Retinal pigment epithelial cell (primary cell): ENCODE measurements around the gene SLC43A1.

Experiments
- DNase-seq: peaks from one replicate; pipeline ENCODE4 v3.0.0-alpha.2; 2010; ENCODE audit warnings: low read depth
- H3K4me3 ChIP-seq: 2 replicates; pipeline ENCODE4 v1.5.1; 2011; ENCODE audit warnings: mild to moderate bottlenecking, low read length, control low read depth, moderate library complexity
- CTCF ChIP-seq: conservative IDR thresholded peaks from 2 replicates; pipeline ENCODE4 v1.5.1; 2011; ENCODE audit warnings: low read depth, low read length, control low read depth, inconsistent platforms

SLC43A1 gene

GRCh38 chr11:57504511-57504910, 11.0 kb downstream of the SLC43A1 start:
- no peak overlapping the region for H3K4me3 ChIP-seq
- no peak for TF ChIP-seq CTCF

GRCh38 chr11:57502870-57503269, 12.6 kb downstream of the SLC43A1 start:
- no peak overlapping the region for H3K4me3 ChIP-seq
- no peak for DNase-seq
- no peak for TF ChIP-seq CTCF

More at GRCh38 chr11:57504511-57504910, 11.0 kb downstream of the SLC43A1 start:
- DNase-seq: no peak

GRCh38 chr11:57502376-57502775, 13.1 kb downstream of the SLC43A1 start:
- DNase-seq: no peak
- no peak for TF ChIP-seq CTCF
- no peak overlapping the region for H3K4me3 ChIP-seq

GRCh38 chr11:57501953-57502352, 13.5 kb downstream of the SLC43A1 start:
- no peak for DNase-seq
- H3K4me3 ChIP-seq: no peak overlapping the region
- no peak for TF ChIP-seq CTCF

GRCh38 chr11:57500926-57501325, 14.6 kb downstream of the SLC43A1 start:
- DNase-seq: no peak
- TF ChIP-seq CTCF: no peak
- H3K4me3 ChIP-seq: no peak overlapping the region

GRCh38 chr11:57500515-57500914, 15.0 kb downstream of the SLC43A1 start:
- no peak for DNase-seq
- no peak overlapping the region for H3K4me3 ChIP-seq
- no peak for TF ChIP-seq CTCF

DNA sequence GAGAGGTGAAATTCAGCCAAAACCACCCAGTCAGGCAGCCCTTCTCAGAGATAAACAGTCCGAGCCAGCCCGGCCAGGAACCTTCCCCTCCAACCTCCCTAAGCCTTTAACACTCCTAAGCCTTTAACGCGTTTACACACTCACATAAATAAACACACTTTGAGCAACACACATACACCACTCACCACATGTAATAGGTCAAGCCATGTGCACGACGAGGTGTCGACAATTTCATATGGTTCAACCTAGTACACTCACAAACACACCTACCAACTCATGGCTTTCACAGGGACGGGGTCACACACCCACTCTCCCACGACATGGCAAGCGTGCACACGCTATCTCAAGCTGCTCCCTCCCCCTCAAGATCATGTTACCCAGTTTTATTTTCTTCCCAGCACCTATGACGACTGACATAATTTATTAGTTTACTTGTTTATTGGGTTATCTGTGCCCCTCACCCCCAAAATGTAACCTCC, 15.5 kb downstream of the SLC43A1 start:
- H3K4me3 ChIP-seq: peak overlapping the region; percentile 46
- DNase-seq: no peak
- TF ChIP-seq CTCF: no peak
